Activated CD8-positive, alpha-beta memory T cell treated with anti-CD3 and anti-CD28 coated beads for 1 hour (primary cell): ENCODE measurements around the gene ASCC2.
"Not testable (repeated sequence)": the region's sequence is repeated elsewhere in the genome, so short reads cannot be mapped to it uniquely, and the experiment has no call there.

Experiments used
- DNase-seq, 2 donors: peaks; one replicate each; pipeline ENCODE4 v3.0.0-alpha.2; 2020; ENCODE audit warnings: low read depth in 1 of 2; ENCODE audit errors: extremely low read depth in 1 of 2

Gene ASCC2

DNA sequence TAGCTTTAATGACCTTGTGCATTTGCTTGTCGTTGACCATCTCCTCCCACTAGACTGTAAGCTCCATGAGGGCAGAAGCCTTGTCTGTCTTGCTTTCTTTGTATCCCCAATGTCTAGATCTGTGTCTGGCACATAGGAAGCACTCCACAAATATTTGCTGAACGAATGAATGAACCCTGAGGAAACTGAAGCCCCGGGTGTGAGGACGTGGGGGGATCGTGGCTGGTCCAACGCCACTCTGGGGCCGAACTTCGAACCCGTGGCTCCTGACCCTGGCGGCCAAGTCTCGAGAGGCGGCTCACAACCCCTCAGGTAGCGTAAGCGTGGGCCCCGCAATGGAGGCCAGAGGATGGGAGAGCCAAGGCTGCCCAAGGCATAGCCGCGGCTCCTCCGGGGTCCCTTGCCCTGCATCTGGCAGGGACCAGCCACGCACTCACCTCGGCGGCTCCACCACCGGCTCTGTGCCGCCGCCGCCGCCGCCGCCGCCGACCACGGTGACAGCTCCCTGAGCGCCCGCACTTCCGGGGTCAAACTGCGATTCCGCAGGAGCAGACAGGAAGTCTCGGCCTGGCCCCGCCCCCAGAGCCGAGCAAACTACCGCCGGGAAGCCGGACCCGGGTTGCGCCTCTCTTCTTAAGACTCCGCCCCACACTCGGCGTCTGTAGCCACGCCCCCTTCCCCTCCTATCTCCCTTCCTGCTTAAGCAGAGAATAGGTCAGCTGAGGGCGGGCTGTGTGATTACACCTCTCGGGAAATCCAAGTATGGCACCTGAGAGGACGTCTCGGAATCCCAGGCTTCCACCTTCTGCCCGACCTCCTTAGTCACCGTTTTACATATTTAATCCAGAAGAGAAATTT is at the start of gene ASCC2:
Gene ASCC2, minus strand, starts transcription at position 534 of the 858 bp plus-strand sequence. CDS start 5,949 bp downstream, outside the sequence.
- DNase-seq, result peak; percentile 97 to 98

DNA sequence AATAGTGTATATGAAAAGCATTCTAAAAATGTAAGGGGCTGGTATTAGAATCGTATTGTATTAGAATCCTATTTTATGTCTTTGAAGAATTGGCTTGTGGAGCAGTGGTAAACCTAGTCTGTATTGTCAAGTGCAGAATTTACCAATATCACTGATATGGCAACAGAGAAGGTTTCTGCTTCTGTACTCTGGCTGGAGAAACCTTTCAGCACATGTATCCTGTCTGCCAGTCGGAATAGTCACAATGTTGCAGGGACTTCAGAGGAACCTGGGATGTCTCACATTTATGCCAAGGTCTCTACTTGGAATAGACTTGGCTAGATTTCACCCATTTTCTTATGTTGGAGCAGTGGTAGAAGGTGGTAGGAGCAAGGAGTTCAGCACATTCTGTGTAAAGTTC is 49.3 kb upstream of the ASCC2 start:
- DNase-seq, result no peak

- no peak for DNase-seq
Measured at GRCh38 chr22:29886596-29886995, 48.5 kb upstream of the ASCC2 start.

GRCh38 chr22:29885610-29886009 is 47.5 kb upstream of the ASCC2 start:
- no peak for DNase-seq

DNA sequence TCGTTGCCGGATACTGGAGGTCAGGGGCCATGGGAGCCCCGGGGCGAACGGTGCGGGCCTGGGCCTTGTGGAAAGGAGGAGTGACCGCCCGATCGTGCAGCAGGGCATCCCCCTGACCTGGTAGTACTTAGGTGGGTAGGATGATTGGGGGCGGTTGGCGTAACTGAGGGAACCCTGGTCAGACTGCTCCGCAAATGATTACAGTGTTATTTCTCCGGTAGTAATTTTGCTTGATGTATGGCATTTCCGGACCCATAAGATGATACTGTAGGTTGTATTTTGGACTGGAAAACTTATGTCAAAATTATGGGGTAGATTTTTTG is 45.7 kb upstream of the ASCC2 start:
- peak in 1 of 2 donors; percentile 2 for DNase-seq

DNA sequence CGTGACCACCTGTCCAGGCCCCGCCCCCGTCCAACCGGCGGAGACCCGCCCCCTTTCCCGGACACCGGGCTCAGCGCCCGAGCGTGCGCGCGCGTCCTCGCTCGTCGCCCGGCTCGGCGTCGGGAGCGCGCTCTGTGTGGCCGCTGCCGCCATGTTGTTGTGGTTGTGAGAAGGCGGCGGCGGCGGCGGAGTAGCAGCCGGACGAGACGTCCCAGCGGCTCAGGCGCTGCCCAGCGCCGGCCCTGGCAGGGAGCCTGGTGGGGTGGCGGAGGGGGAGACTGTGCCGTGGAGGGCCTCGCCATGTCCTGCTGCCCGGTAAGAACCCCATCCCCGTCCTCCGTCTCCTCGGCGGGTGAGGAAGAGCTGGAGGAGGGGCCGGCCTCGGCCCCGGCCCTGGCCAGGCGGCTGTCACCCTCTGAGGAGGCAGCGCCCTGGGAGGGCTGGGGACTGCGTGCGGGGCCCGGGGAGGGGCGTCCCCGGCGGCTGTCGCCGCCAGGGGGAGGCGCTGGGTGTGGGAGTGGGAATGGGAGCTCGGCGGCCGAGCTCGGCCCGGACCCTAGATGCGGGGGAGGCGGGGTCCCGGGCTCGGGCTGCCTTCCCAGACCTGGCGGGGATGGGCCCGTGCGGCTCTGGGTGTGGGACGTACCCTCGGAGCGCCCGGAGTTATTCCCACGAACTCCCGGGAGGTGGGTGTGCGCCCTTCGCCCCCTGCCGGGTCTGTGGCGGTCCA is 45.1 kb upstream of the ASCC2 start, which contains the start of gene MTMR3:
Gene MTMR3, plus strand, starts transcription at position 130 of the 730 bp plus-strand sequence. CDS start 87,886 bp downstream, outside the sequence.
- DNase-seq, result peak; percentile 57 to 88

- DNase-seq, result no peak
Measured at GRCh38 chr22:29882716-29883044, 44.6 kb upstream of the ASCC2 start.

DNA sequence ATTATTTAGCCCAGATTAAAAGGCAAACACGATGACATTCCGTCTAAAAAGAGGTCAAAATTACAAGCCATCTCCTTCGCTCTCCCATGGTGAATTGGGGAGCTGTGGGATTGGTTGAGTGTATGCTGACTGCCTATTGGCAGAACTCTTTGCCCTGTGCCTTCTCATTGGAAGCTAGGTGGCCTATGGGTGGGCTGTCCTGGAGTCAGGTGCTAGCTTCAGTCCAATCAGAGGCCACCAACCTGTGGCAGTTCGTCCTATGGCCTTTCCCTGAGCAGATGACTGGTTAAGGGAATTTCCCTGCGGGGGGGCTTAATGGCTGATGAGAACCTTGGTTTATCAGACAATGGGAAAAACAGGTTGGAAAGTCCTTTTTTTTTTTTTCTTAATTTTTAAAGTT is 41.7 kb upstream of the ASCC2 start:
- DNase-seq, result no peak

- no peak for DNase-seq
Measured at GRCh38 chr22:29877620-29878019, 39.5 kb upstream of the ASCC2 start.

DNA sequence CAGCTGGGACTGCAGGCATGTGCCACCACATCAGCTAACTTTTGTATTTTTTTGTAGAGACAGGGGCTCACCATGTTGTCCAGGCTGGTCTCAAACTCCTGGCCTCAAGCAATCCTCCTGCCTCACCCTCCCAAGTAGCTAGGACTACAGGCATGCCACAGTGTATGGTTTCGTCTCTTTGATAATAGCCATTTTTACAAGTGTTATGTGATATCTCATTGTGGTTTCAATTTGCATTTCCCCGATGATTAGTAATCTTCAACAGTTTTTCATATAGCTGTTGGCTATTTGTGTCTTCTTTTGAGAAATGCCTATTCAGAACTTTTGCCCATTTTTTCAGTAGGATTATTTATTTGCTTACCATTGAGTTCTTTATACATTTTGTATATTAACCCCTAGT is 35.9 kb upstream of the ASCC2 start:
- DNase-seq, result no peak

DNA sequence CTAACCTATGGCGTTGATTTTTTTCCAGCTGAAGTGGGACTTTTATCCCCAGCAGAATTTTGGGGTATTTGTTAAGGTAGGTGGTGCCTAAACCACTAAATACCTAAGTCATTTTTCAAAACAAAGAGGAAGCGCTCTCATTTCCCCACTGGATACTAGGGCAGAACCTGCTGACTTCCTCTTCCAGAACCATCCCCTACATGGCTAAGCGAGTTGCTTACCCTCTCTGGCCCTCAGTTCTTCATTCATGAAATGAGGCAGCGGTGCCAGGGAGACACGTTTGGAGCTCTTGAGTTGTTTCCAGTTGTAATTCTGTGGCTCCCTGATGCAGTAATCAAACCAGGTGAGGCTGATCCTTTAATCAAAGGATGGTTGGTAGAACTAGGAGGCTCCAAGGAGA is 34.9 kb upstream of the ASCC2 start:
- DNase-seq, result no peak

- DNase-seq, result no peak
Measured at GRCh38 chr22:29872144-29872893, 34.2 kb upstream of the ASCC2 start.

DNA sequence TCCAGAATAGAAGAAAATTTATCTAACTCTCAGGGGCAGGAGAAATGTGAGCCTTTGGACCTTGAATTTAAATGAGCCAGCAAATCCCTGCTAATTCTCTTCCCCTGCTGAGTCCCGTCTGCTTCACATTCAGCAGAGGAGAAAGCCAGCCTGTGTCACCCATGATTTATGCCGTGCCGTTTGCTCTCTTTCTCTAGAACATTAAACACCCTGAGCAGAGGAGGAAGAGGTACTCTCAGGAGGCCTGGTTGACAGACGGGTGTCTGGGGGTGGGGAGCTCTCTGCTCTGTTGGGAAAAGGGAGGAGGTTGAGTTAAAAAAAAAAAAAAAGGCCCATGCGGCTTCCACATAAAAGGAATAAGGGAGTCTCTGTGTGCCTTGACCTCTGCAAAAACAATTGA is 33.6 kb upstream of the ASCC2 start:
- no peak for DNase-seq

- DNase-seq, result no peak
Measured at GRCh38 chr22:29870574-29870973, 32.5 kb upstream of the ASCC2 start.

DNA sequence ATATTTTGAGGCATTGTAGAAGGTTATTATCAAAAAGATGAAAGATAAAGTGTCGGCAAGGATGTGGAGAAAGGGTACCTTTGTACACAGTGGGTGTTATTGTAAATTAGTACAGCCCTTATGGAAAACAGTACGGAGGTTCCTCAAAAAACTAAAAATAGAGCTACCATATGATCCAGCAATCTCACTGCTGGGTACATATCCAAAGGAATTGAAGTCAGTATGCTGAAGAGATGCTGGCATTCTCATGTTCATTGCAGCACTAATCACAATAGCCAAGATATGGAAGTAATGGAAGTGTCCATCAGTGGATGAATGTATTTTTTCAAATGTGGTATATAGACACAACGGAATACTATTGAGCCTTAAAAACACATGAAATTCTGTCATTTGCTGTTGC is 29.8 kb upstream of the ASCC2 start:
- no peak for DNase-seq

DNA sequence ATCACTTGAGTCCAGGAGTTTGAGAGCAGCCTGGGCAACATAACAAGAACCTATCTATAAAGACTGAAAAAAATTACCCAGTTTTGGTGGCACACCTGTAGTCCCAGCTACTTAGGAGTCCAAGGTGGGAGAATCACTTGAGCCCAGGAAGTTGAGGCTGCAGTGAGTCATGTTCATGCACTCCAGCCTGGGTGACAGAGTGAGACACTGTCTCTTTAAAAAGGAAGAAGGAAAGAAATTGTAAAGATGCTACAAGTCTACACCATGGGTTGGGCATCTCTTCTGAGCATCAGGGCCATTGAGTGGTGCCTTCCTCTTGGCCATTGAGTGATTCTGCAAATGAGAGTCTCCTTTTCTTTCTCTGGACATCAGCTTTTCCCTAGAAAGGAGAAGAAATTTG is 29.2 kb upstream of the ASCC2 start:
- no peak for DNase-seq

GRCh38 chr22:29865572-29865971 is 27.5 kb upstream of the ASCC2 start:
- DNase-seq, result not testable (repeated sequence)

GRCh38 chr22:29861672-29862297 is 23.7 kb upstream of the ASCC2 start:
- DNase-seq, result no peak

- DNase-seq, result no peak
Measured at GRCh38 chr22:29860006-29860766, 22.1 kb upstream of the ASCC2 start.

GRCh38 chr22:29859030-29859429 is 21.0 kb upstream of the ASCC2 start:
- DNase-seq, result not testable (repeated sequence)
